HEK293T (cell line): Measurements from ENCODE around the gene NKX2-3.

Experiments
- CTCF ChIA-PET: fragments of 350-600 bp; formaldehyde crosslinking; extraction: SDS; loops from one replicate; lab custom pipeline; 2021; ENCODE audit warnings: antibody characterized with exemption, inconsistent platforms; lab: Yijun Ruan, JAX
- POLR2A ChIA-PET: fragments of 350-600 bp; formaldehyde crosslinking; extraction: SDS; loops from one replicate; lab custom pipeline; 2020; ENCODE audit warnings: antibody characterized with exemption, inconsistent platforms; lab: Yijun Ruan, JAX
- DNase-seq: peaks from one replicate; pipeline ENCODE4 v3.0.0; 2012; ENCODE audit warnings: mixed read lengths; ENCODE audit errors: extremely low spot score
- ARNT ChIP-seq: fragments of 450-650 bp; IDR thresholded peaks from 2 replicates; pipeline ENCODE4 v1.6.1; 2017; ENCODE audit warnings: mild to moderate bottlenecking
- BHLHE40 ChIP-seq: fragments of 450-650 bp; IDR thresholded peaks from 2 replicates; pipeline ENCODE4 v1.6.1; 2016; ENCODE audit warnings: mild to moderate bottlenecking, moderate library complexity, borderline replicate concordance
- CTBP1 ChIP-seq: fragments of 450-650 bp; IDR thresholded peaks from 2 replicates; pipeline ENCODE4 v1.6.1; 2016; ENCODE audit warnings: borderline replicate concordance
- ELF4 ChIP-seq: fragments of 450-650 bp; IDR thresholded peaks from 2 replicates; pipeline ENCODE4 v1.6.1; 2017; ENCODE audit warnings: antibody characterized with exemption
- FOXA1 ChIP-seq: fragments of 450-650 bp; IDR thresholded peaks from 2 replicates; pipeline ENCODE4 v1.6.1; 2016; ENCODE audit warnings: mild to moderate bottlenecking
- FOXK2 ChIP-seq: fragments of 450-650 bp; IDR thresholded peaks from 2 replicates; pipeline ENCODE4 v1.6.1; 2016; ENCODE audit warnings: mild to moderate bottlenecking
- FOXM1 ChIP-seq: fragments of 450-650 bp; IDR thresholded peaks from 2 replicates; pipeline ENCODE4 v1.6.1; 2017; ENCODE audit warnings: mild to moderate bottlenecking, borderline replicate concordance
- HDGF ChIP-seq: fragments of 450-650 bp; IDR thresholded peaks from 2 replicates; pipeline ENCODE4 v1.6.1; 2017; ENCODE audit warnings: antibody characterized with exemption, borderline replicate concordance
- L3MBTL2 ChIP-seq: fragments of 450-650 bp; conservative IDR thresholded peaks from 2 replicates; pipeline ENCODE4 v1.6.1; 2016; ENCODE audit warnings: mild to moderate bottlenecking
- LEF1 ChIP-seq: fragments of 450-650 bp; IDR thresholded peaks from 2 replicates; pipeline ENCODE4 v1.6.1; 2017; ENCODE audit warnings: mild to moderate bottlenecking, borderline replicate concordance
- NFRKB ChIP-seq: fragments of 450-650 bp; IDR thresholded peaks from 2 replicates; pipeline ENCODE4 v1.6.1; 2016; ENCODE audit warnings: mild to moderate bottlenecking, moderate library complexity
- PKNOX1 ChIP-seq: fragments of 450-650 bp; IDR thresholded peaks from 2 replicates; pipeline ENCODE4 v1.6.1; 2016
- SP1 ChIP-seq: fragments of 450-650 bp; IDR thresholded peaks from 2 replicates; pipeline ENCODE4 v1.6.1; 2017
- SUZ12 ChIP-seq: fragments of 450-650 bp; IDR thresholded peaks from 2 replicates; pipeline ENCODE4 v1.6.1; 2016; ENCODE audit warnings: mild to moderate bottlenecking
- ZNF384 ChIP-seq: fragments of 450-650 bp; IDR thresholded peaks from 2 replicates; pipeline ENCODE4 v1.6.1; 2016

The NKX2-3 gene

GRCh38 chr10:99497343-99498025 is 35.3 kb upstream of the NKX2-3 start:
- ChIA-PET POLR2A (no interaction called here), CTCF (interaction anchor here (0.6 to 0.9 kb wide), 3 partner anchors 54 to 92 kb away, joined by 3 to 4 read pairs (median 3); no protein-coding TSS in a partner anchor)
- peak; percentile 59 for DNase-seq
- TF ChIP-seq FOXA1 (no peak), PKNOX1 (peak; percentile 82), CTBP1 (peak; percentile 34; the same call in 1 of the 2 replicates), ARNT (peak; percentile 91)

GRCh38 chr10:99506416-99506815 is 26.3 kb upstream of the NKX2-3 start:
- ChIA-PET POLR2A (no interaction called here), CTCF (interaction anchor here (0.7 to 1.1 kb wide), 2 partner anchors 22 to 24 kb away, joined by 3 read pairs; no protein-coding TSS in a partner anchor)
- TF ChIP-seq ZNF384 (no peak), FOXM1 (no peak), HDGF (no peak), FOXK2 (no peak), BHLHE40 (no peak)
- no peak for DNase-seq

GRCh38 chr10:99507265-99507664 is 25.5 kb upstream of the NKX2-3 start:
- CTCF ChIA-PET: interaction anchor here (0.6 to 1.1 kb wide), 2 partner anchors 12 to 23 kb away, joined by 3 read pairs; no protein-coding TSS in a partner anchor
- POLR2A ChIA-PET: no interaction called here
- no peak for TF ChIP-seq LEF1
- no peak for DNase-seq

- POLR2A ChIA-PET: no interaction called here
- CTCF ChIA-PET: no interaction called here
- TF ChIP-seq SP1 (no peak), L3MBTL2 (no peak), SUZ12 (no peak), LEF1 (no peak), ARNT (no peak), PKNOX1 (no peak), ELF4 (no peak)
- DNase-seq: no peak
Measured at GRCh38 chr10:99513061-99513460, 19.7 kb upstream of the NKX2-3 start.

GRCh38 chr10:99519690-99520039 is 13.1 kb upstream of the NKX2-3 start:
- TF ChIP-seq FOXM1: no peak
- no peak for TF ChIP-seq CTBP1
- TF ChIP-seq LEF1: no peak
- no peak for TF ChIP-seq BHLHE40
- TF ChIP-seq SP1: no peak
- TF ChIP-seq ELF4: no peak
- TF ChIP-seq SUZ12: no peak
- TF ChIP-seq HDGF: no peak
- no peak for TF ChIP-seq ZNF384
- no peak for TF ChIP-seq NFRKB
- TF ChIP-seq L3MBTL2: no peak
- no peak for TF ChIP-seq PKNOX1
- ChIA-PET CTCF (no interaction called here), POLR2A (no interaction called here)
- no peak for DNase-seq

- DNase-seq: peak; percentile 81
- TF ChIP-seq NFRKB (no peak), L3MBTL2 (peak; percentile 49; the same call in 1 of the 2 replicates), CTBP1 (peak; percentile 98), FOXM1 (peak; percentile 88), ARNT (peak; percentile 86), PKNOX1 (peak; percentile 94), FOXK2 (no peak)
- ChIA-PET POLR2A (interaction anchor here (1.0 to 4.2 kb wide), 4 partner anchors 13 to 100 kb away, joined by 3 to 21 read pairs (median 4); partner anchors contain the start of genes NKX2-3 and SLC25A28), CTCF (interaction anchor here (1.0 to 1.1 kb wide), 2 partner anchors 39 to 722 kb away, joined by 5 read pairs; no protein-coding TSS in a partner anchor)
Measured at GRCh38 chr10:99520040-99520846, 12.5 kb upstream of the NKX2-3 start.
